HG02852 (cell line): ENCODE measurements around the gene MRPL2.
"Not testable (repeated sequence)": the region's sequence is repeated elsewhere in the genome, so short reads cannot be mapped to it uniquely, and the experiment has no call there.

Experiments
- ATAC-seq: cut with Tn5 transposase; IDR thresholded peaks from one replicate; pipeline ENCODE4 v1.9.1; 2021; ENCODE audit warnings: mild to moderate bottlenecking, moderate library complexity; ENCODE audit not compliant: unreplicated experiment

MRPL2 gene

GRCh38 chr6:43053545-43054205 lies 5.6 kb downstream of the MRPL2 start, which contains the start of gene CUL7:
Gene CUL7 (minus strand): TSS chr6:43053851. CDS start chr6:43052788, 1,063 bp downstream.
- peak; percentile 76 for ATAC-seq

GRCh38 chr6:43052842-43053544 lies 6.2 kb downstream of the MRPL2 start:
- ATAC-seq = peak; percentile 20

GRCh38 chr6:43052225-43052841 lies 6.9 kb downstream of the MRPL2 start:
- no peak for ATAC-seq

DNA sequence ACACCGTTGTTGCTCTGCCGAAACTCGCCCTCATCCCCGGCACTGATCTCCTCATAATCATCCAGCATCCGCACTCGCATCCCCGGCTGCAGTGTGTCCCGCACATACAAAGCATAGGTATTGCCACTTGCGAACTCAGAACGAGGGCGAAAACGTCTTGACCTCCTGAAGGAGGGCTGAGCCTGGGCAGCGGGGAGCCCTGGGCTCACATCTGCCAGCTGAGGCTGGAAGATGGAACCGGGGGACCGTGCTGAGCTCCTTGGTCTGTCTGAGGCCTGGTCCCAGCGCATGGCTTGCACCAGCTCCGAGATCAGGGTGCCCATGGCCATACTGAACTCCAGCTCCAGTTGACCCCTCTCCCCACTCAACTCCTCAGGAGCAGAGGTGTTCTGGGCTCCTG lies 8.3 kb downstream of the MRPL2 start:
- no peak for ATAC-seq

DNA sequence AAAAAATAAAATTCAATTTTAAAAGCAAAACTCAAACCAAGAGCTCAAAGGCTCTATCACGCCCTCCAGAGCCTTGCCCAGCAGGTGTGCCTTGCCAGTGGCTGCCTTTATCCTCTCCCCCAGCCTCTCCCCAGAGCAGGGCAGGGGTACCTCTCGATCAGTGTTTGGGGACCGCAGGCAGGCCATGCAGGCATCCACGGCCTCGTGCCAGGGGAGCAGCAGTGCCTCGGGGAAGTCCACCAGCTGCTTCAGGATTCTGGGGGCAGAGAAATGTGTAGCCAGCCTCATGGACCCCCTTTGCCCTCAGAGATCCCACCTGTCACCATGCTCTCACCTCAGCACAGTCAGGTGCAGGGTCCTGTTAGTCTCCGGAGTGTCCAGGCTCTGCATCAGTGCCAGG lies 11.2 kb downstream of the MRPL2 start:
- ATAC-seq = no peak

GRCh38 chr6:43045371-43045930 lies 13.8 kb downstream of the MRPL2 start:
- no peak for ATAC-seq

GRCh38 chr6:43043310-43043709 lies 15.9 kb downstream of the MRPL2 start:
- no peak for ATAC-seq

- not testable (repeated sequence) for ATAC-seq
Measured at GRCh38 chr6:43041475-43041874, 17.8 kb downstream of the MRPL2 start.

- no peak for ATAC-seq
Measured at GRCh38 chr6:43040542-43041257, 18.5 kb downstream of the MRPL2 start.

DNA sequence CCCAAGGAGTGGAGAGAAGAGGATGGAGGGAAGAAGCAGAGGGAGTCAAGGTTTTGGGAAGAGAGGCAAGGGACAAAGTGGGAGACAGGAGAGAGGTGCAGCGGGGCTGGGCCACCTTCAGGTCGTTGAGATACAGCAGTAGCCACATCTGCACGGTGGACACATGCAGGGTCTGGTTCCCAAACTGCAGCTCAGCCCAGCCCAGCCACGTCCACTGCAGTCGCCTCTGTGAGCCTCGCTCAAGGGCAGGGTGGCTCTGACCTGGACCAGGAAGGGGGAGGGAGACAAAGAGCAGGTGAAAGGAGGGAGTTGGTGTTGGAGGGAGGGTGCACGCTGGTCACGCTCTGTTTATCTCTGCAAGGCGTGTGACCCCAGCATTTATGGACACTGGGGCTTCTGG lies 20.5 kb downstream of the MRPL2 start:
- ATAC-seq = no peak

DNA sequence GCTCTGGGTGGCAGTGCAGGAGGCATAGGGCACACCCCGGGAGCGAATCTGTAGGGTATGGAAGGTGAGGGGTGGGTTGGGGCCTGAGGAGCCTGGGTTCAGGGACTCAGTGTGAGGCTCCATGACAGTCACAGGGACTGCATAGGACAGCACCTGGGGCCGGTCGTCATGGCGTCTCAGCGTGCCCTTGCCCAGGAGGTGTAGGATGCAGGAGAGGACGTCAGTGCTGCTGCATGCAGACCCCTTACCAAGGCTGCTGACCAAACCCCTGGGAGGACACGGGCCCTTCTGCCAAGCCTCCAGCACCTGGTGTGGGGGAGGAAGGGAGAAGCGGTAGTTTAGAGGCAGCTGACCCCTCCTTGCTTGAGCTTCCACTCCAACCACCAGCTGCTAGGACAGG lies 21.5 kb downstream of the MRPL2 start:
- no peak for ATAC-seq

GRCh38 chr6:43037197-43037596 lies 22.0 kb downstream of the MRPL2 start:
- ATAC-seq = no peak

DNA sequence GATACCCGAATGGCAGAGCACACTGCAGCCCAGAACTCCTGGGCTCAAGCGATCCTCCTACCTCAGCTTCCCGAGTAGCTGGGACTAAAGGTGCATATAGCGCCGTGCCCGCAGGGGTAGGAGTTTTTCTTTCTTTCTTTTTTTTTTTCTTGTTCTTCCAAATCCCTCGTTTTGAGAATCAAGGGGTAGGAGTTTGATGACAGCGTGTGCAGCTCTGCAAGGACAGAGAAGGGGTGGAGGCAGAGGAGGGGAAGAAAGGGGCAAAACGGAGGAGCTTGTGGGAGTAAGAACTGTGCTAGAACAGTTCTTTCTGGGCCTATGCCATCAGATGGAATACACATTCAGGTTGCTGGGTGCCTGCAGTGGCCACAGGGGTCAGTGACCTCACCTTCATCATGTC lies 22.5 kb downstream of the MRPL2 start:
- no peak for ATAC-seq

DNA sequence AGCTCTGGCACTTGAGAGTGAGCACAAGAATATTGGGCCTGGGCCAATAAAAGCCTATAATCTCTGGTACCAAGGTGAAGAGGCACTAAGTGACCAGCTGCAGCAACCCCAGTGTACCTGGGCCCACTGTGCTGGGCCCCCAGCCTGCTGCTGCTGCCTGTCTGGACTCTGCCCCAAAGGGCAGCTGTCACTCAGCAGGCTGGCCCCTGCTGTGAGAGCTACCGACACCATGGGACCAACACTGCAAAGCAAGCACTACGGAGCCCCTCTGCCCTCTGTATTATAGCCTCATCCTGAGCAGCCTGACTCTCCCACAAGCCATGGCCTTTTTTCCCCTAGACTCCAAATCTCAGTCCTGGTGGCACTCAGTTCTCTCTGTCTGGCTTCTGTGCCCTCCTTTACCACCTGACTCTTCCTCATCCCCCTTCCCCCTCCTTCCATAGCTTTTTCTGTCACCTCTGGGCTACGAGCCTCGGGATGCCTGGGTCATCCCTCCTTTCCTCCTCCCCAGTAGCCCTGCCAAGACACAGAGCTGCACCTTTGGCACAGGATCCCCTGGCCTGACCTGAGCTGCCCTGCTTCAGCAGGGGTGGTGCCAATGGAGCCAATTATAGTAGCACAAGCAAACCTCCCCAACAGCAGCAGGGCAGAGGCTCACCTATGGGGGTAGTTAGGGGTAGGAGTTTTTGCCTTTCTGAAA lies 23.6 kb downstream of the MRPL2 start:
- ATAC-seq = no peak

- no peak for ATAC-seq
Measured at GRCh38 chr6:43034190-43034525, 25.1 kb downstream of the MRPL2 start.

DNA sequence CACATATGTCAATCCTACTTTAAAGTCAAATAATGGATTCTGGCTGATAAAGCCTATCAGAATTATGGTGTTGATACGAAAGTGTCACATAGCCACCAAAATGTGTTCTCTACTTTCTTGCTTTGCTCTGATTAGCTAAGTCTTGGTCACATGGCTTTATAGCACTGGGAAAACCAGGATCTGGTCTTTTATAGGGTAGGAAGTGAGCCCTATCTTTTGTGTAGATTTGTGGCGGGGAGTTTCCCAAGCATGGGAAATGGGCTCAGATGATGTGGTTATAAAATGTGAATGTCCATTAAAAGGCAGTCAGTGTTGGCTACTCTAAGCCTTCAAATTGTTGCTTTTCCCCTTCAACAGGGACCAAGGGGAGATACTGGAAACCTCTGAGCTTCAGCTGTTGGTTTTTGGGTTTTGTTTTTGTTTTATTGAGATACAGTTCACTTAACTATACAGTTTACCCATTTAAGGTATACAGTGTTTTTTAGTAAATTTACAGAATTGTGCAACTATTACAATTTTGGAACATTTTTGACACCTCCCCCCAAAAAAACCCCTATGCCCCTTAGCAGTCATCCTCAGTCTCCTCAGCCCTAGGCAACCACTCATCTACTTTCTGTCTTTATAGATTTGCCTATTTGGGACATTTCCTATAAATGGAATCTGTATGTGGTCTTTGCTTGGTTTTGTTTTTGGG lies 25.6 kb downstream of the MRPL2 start:
- ATAC-seq = no peak

DNA sequence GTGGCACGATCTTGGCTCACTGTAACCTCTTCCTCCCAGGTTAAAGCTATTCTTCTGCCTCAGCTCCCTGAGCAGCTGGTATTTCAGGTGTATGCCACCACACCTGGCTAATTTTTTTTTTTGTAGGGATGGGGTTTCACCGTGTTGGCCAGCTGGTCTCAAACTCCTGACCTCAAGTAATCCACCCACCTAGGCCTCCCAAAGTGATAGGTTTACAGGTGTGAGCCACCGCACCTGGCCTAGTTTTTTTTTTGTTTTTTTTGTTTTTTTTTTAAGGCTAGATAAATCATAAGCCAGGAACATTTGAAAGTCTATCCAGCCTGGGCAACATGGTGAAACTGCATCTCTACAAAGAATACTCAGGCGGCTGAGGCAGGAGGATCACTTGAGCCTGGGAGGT lies 26.9 kb downstream of the MRPL2 start:
- no peak for ATAC-seq

DNA sequence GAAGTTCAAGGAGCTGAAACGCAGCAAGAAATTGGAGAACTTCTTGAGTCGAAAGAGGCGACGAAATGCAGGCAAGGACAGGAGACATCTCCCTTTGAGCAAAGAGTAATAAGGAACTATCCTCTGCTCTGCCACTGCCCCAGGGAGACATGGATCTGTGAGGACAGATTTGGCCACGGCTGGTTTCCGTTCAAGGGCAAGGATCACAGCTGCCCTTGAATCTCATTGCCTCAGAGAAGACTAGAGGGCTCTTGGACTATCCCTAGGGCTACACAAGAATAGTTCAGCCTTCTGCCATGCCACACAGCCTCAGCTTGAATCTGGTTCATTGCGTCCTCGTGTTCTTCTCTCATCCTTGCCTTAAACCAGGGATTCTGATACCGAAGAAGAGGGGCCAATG lies 30.1 kb downstream of the MRPL2 start:
- no peak for ATAC-seq

GRCh38 chr6:43026365-43026764 lies 32.9 kb downstream of the MRPL2 start:
- no peak for ATAC-seq

DNA sequence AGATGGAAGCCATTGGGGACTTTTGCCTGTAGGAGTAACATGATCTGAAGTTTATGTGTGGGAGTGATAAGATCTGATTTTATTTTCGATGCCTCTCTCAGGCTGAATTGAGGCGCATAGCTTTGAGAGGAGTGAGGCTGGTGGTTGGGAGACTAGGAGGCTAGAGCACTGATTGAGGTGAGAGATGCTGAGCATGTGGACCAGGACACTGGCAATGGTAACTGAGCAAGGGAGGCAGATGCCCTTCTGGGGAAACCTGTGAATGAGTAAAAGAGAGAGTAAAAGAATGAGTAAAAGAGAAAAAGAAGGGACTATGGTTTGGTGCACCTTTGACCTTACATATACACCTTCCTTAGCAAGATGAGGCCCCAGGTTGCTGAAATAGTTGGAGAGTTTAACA lies 34.8 kb downstream of the MRPL2 start:
- no peak for ATAC-seq
